ENCODE measurements around the gene CFB. TPM values are rescaled to one million over a fixed set of nuclear protein-coding genes. Genes with fewer than 3 reads are reported as not detected.

Gene CFB
- polyA plus RNA-seq, 3 donors = 0.37 to 2.2 TPM; not detected in 1

GRCh38 chr6:31977816-31978431 is 32.0 kb downstream of the CFB start:
- H3K9ac ChIP-seq (ENCODE audit: insufficient read depth, low read length, poor library complexity, severe bottlenecking) = no peak overlapping the region
- no peak overlapping the region for H3K27ac ChIP-seq (ENCODE audit: low read depth in 1 of 2, low read length in 2 of 2)
- no peaks in the 10 kb centered on the region for H3K27me3 ChIP-seq (ENCODE audit: control insufficient read depth in 2 of 2, insufficient read depth in 2 of 2, low read length in 2 of 2)
- Mint-ChIP-seq H3K4me3 (no peak overlapping the region), H3K27ac (peak overlapping the region in 1 of 7 donors; percentile 12), H3K4me1 (peaks cover 9% of the 10 kb centered on the region), H3K9me3 (peaks cover 0 to 7% (median 0%) of the 10 kb centered on the region in 7 donors), H3K27me3 (ENCODE audit: low read depth in 3 of 3) (no peaks in the 10 kb centered on the region), H3K36me3 (peaks cover 17 to 42% of the 10 kb centered on the region in 2 donors)
- H3K9me3 ChIP-seq (replicated peaks in 1 of 2; ENCODE audit: control insufficient read depth in 1 of 2, insufficient read depth in 1 of 2, low read length in 2 of 2) = no peaks in the 10 kb centered on the region
- peaks cover 11 to 19% of the 10 kb centered on the region in 2 donors for H3K36me3 ChIP-seq (replicated peaks in 1 of 2; ENCODE audit: control insufficient read depth in 1 of 2, insufficient read depth in 2 of 2, low read length in 2 of 2)
- H3K4me2 ChIP-seq (replicated peaks; ENCODE audit: extremely low read depth, low read length, poor library complexity, severe bottlenecking) = no peak overlapping the region
- no peaks in the 10 kb centered on the region for H4K20me1 ChIP-seq (ENCODE audit: insufficient read depth, low read length)
- 98% methylated on average over 6 of the region's 12 CpGs for WGBS (ENCODE audit: insufficient coverage)
- H2AFZ ChIP-seq (ENCODE audit: insufficient read depth, low read depth, low read length, poor library complexity, severe bottlenecking) = no peak overlapping the region
- DNase-seq = no peak
- TF ChIP-seq CTCF (IDR thresholded peaks at IDR 0.05) = no peak
- intact Hi-C loops (cut with micrococcal nuclease) = no loop called here
- no peak overlapping the region for H3K4me3 ChIP-seq (replicated peaks in 1 of 3; ENCODE audit: low read depth in 2 of 3, low read length in 3 of 3)
- H3K4me1 ChIP-seq (ENCODE audit: control insufficient read depth in 1 of 2, insufficient read depth in 2 of 2, low read length in 2 of 2) = peaks cover 5 to 7% of the 10 kb centered on the region in 2 donors
- H3K79me2 ChIP-seq (ENCODE audit: insufficient read depth, low read length) = peaks cover 7% of the 10 kb centered on the region

GRCh38 chr6:31978831-31979230 is 32.9 kb downstream of the CFB start:
- H4K20me1 ChIP-seq (ENCODE audit: insufficient read depth, low read length) = no peaks in the 10 kb centered on the region
- no CpG with 5 or more reads among the region's 5 CpGs for WGBS (ENCODE audit: insufficient coverage)
- H3K4me1 ChIP-seq (ENCODE audit: control insufficient read depth in 1 of 2, insufficient read depth in 2 of 2, low read length in 2 of 2) = no peaks in the 10 kb centered on the region
- H3K9ac ChIP-seq (ENCODE audit: insufficient read depth, low read length, poor library complexity, severe bottlenecking) = no peak overlapping the region
- intact Hi-C loops (cut with micrococcal nuclease) = no loop called here
- peaks cover 17 to 39% of the 10 kb centered on the region in 2 donors for H3K36me3 Mint-ChIP-seq
- H3K4me3 ChIP-seq (replicated peaks in 1 of 3; ENCODE audit: low read depth in 2 of 3, low read length in 3 of 3) = no peak overlapping the region
- H3K27ac ChIP-seq (ENCODE audit: low read depth in 1 of 2, low read length in 2 of 2) = peak overlapping the region in 1 of 2 donors; percentile 31
- no peaks in the 10 kb centered on the region for H3K9me3 ChIP-seq (replicated peaks in 1 of 2; ENCODE audit: control insufficient read depth in 1 of 2, insufficient read depth in 1 of 2, low read length in 2 of 2)
- no peaks in the 10 kb centered on the region for H3K27me3 ChIP-seq (ENCODE audit: control insufficient read depth in 2 of 2, insufficient read depth in 2 of 2, low read length in 2 of 2)
- H3K4me2 ChIP-seq (replicated peaks; ENCODE audit: extremely low read depth, low read length, poor library complexity, severe bottlenecking) = no peak overlapping the region
- TF ChIP-seq CTCF (IDR thresholded peaks at IDR 0.05) = no peak
- H3K9me3 Mint-ChIP-seq = peaks cover 0 to 7% (median 0%) of the 10 kb centered on the region in 7 donors
- H3K27ac Mint-ChIP-seq = peak overlapping the region in 2 of 7 donors; percentile 60 to 63
- no peaks in the 10 kb centered on the region for H3K27me3 Mint-ChIP-seq (ENCODE audit: low read depth in 3 of 3)
- no peaks in the 10 kb centered on the region for H3K79me2 ChIP-seq (ENCODE audit: insufficient read depth, low read length)
- no peak for DNase-seq
- H3K36me3 ChIP-seq (replicated peaks in 1 of 2; ENCODE audit: control insufficient read depth in 1 of 2, insufficient read depth in 2 of 2, low read length in 2 of 2) = peaks cover 11 to 19% of the 10 kb centered on the region in 2 donors
- H2AFZ ChIP-seq (ENCODE audit: insufficient read depth, low read depth, low read length, poor library complexity, severe bottlenecking) = no peak overlapping the region
- H3K4me3 Mint-ChIP-seq = no peak overlapping the region
- H3K4me1 Mint-ChIP-seq = peaks cover 2% of the 10 kb centered on the region
